ENCODE data around the gene POMGNT1. TPM values are rescaled to one million over a fixed set of nuclear protein-coding genes. Genes with fewer than 3 reads are reported as not detected.

Gene POMGNT1
- total RNA-seq, 1 donor = 43.2 TPM

DNA sequence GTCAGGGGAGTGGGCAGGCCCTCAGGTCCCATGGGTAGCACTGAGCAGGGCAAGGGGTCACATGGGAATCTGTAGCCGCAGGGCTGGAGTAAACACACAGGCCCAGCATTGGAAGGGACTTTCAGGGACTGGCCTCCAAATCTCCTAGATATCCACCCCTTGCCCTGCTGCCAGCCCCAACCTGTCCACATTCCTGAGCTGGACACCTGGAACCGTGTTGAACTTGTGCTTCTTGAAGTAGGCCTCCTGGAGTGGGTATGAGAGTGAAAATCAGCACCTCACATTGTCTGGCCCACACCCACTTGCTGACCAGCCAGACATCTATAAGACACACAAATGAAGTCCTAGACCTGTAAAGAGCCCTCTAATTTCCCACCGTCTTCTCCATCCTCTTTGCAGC is 7.7 kb downstream of the POMGNT1 start:
- DNase-seq (ENCODE audit: low read depth) = no peak
- TF ChIP-seq, protein P1, sequence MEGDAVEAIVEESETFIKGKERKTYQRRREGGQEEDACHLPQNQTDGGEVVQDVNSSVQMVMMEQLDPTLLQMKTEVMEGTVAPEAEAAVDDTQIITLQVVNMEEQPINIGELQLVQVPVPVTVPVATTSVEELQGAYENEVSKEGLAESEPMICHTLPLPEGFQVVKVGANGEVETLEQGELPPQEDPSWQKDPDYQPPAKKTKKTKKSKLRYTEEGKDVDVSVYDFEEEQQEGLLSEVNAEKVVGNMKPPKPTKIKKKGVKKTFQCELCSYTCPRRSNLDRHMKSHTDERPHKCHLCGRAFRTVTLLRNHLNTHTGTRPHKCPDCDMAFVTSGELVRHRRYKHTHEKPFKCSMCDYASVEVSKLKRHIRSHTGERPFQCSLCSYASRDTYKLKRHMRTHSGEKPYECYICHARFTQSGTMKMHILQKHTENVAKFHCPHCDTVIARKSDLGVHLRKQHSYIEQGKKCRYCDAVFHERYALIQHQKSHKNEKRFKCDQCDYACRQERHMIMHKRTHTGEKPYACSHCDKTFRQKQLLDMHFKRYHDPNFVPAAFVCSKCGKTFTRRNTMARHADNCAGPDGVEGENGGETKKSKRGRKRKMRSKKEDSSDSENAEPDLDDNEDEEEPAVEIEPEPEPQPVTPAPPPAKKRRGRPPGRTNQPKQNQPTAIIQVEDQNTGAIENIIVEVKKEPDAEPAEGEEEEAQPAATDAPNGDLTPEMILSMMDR (IDR thresholded peaks at IDR 0.05; ENCODE audit: insufficient read depth, low read length) = no peak

DNA sequence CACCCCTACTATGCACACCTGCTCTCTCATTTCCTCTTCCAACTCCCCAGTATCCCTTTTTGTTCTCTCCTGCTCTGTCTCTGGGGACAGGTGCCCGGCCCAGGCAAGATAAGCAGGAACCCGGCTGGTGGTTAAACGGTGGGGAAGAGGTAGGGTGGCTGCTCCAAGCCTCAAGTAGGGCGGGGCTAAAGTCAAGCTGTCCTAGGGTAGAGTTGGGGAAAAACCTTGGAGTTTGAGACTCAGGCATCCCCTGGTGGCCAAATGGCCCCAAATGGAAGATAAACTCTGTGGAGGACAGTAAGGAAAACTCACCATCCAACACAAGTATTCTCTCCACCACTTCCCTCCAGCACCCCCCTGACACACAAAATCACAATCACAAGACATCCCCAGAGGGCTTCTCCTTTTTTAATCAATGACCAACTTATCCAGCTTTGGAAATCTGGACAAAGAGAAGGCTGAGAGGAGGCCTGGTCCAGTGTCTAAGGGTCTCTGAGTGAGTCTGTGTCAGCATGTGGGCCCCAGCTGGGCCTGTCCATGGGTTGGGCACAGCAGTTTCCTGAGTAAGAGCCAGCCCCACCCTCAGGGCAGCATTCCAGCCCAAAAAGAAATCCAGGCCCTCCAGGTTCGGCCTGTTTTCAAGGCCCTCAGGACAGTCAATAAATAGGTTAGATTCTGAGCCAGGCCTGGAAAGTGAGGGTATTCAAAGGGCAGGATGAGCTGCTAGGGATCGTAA is 9.8 kb downstream of the POMGNT1 start:
- TF ChIP-seq, protein P1 (IDR thresholded peaks at IDR 0.05; ENCODE audit: insufficient read depth, low read length) = peak; percentile 13
- H3K4me3 ChIP-seq (ENCODE audit: low read depth, low read length) = no peak overlapping the region
- peak; percentile 39 for DNase-seq (ENCODE audit: low read depth)

More for the DNA sequence above, 7.7 kb downstream of the POMGNT1 start:
- H3K4me3 ChIP-seq (ENCODE audit: low read depth, low read length) = no peak overlapping the region

DNA sequence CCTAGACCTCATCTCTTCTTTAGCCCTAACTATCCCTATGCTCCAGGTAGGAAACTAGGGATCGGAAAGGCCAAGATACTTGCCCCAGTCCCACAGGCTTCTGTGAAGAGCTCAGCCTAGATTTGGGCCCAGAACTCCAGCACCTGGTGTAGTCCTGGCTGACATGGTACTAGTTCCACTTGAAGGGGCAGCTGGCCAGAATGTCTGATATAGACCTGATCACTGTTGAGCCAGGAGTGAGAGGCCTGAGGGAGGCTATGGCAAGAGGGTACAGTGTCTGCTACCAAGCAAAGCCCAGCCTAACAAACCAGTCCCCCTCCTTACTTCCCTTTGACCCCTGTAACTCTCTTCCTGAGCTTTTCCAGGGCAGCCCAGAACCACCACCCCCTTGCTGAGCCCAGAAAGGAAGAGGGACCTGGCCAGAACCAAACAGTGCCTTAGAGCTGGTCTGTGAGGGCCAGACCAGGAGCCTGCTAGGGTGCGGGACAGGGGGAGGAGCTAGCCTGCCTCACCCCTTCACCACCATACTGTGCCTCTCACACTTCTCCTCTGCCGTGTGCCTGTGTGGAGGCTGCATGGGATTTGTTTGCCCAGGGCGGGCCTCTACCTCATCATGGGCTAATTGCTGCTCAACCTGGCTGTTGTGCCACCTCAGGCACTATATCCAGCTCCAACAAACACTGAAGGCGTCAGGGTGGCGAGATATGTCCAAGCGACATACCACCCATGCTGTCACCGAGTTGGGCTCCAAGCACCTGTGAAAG is 10.9 kb downstream of the POMGNT1 start:
- no peak for DNase-seq (ENCODE audit: low read depth)
- TF ChIP-seq, protein P1 (IDR thresholded peaks at IDR 0.05; ENCODE audit: insufficient read depth, low read length) = no peak
- no peak overlapping the region for H3K4me3 ChIP-seq (ENCODE audit: low read depth, low read length)

DNA sequence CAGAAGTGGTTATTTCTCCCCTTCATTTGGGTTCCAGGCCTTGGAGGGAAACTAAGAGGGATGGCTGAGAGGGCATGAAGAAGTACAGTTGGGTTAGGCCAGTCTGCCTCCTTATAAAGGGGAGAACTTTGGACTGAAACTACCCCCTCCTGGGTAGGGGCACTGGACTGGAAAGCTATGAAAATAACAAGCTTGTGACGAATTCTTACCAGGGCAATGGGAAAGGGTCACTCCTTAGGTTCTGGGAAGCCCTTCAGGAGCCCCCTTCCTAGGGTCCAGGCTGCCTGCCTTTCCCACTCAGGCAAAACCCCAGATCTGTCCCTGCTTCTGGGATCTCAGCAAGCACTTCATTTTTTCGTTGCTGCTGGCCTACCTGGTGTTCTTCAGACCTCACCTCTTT is 12.2 kb downstream of the POMGNT1 start:
- TF ChIP-seq, protein P1 (IDR thresholded peaks at IDR 0.05; ENCODE audit: insufficient read depth, low read length) = no peak
- no peak overlapping the region for H3K4me3 ChIP-seq (ENCODE audit: low read depth, low read length)
- DNase-seq (ENCODE audit: low read depth) = no peak

DNA sequence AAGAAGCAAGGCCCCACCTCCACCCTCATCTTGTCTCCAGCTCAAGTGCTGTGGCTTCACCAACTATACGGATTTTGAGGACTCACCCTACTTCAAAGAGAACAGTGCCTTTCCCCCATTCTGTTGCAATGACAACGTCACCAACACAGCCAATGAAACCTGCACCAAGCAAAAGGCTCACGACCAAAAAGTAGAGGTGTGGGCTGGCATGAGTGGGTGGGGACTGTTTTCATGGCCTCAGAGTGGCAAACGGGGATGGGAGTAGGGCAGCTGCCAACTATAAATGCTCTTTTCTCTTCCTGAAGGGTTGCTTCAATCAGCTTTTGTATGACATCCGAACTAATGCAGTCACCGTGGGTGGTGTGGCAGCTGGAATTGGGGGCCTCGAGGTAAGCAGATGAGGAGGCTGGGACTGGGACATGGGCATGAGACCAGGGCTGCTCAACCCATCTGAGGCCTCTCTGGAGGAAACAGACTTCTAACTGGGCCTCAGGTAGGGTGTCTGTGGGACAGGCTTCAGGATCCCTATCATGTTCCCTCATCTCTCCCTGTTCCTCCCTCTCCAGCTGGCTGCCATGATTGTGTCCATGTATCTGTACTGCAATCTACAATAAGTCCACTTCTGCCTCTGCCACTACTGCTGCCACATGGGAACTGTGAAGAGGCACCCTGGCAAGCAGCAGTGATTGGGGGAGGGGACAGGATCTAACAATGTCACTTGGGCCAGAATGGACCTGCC is 13.1 kb downstream of the POMGNT1 start:
- no peak overlapping the region for H3K4me3 ChIP-seq (ENCODE audit: low read depth, low read length)
- TF ChIP-seq, protein P1 (IDR thresholded peaks at IDR 0.05; ENCODE audit: insufficient read depth, low read length) = no peak
- no peak for DNase-seq (ENCODE audit: low read depth)

DNA sequence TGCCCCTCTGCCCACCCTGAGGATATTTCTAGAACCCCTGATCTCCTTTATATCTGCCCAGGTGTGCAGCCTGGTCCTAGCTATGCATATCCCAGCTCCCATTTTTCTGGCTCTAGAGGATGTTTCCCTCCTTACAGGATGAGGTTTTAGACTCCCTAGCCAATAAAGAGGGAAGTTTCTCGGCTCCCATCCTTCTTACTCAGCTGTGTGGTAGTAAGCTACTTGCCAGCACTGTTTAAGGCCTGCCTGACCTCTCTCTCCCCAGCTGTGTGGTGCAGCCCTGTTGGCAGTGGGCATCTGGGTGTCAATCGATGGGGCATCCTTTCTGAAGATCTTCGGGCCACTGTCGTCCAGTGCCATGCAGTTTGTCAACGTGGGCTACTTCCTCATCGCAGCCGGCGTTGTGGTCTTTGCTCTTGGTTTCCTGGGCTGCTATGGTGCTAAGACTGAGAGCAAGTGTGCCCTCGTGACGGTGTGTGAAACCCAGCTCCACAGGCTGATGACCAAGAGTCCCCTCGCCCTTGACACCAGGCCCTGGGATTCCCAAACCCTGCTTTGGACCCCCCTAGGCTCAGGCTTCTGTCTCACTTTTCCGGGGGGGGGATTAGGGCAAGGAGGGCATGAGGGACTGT is 14.2 kb downstream of the POMGNT1 start:
- DNase-seq (ENCODE audit: low read depth) = no peak
- TF ChIP-seq, protein P1 (IDR thresholded peaks at IDR 0.05; ENCODE audit: insufficient read depth, low read length) = no peak
- H3K4me3 ChIP-seq (ENCODE audit: low read depth, low read length) = no peak overlapping the region

Data from fibroblast of the aortic adventitia (primary cell).